Measurements from ENCODE around the gene EBNA1BP2. TPM values are rescaled to one million over a fixed set of nuclear protein-coding genes. Genes with fewer than 3 reads are reported as not detected.

The EBNA1BP2 gene
- total RNA-seq, 1 experiment from 2014 or later = 109 TPM

- Histone ChIP-seq H3K36me3 (ENCODE audit: control insufficient read depth in 1 of 2, insufficient read depth in 2 of 2, low read length in 2 of 2) (no peaks in the 10 kb centered on the region), H3K27ac (ENCODE audit: low read depth, low read length) (no peak overlapping the region), H3K4me2 (ENCODE audit: low read length) (no peak overlapping the region), H4K20me1 (ENCODE audit: insufficient read depth) (no peaks in the 10 kb centered on the region), H3K4me1 (ENCODE audit: control insufficient read depth in 1 of 2, insufficient read depth in 2 of 2, low read length in 2 of 2) (peaks cover 0 to 7% of the 10 kb centered on the region in 2 experiments; a peak in 1 of 4 replicates), H2AFZ (ENCODE audit: low read depth, low read length, poor library complexity, severe bottlenecking) (no peak overlapping the region), H3K27me3 (ENCODE audit: insufficient read depth, low read length) (no peaks in the 10 kb centered on the region), H3K9ac (ENCODE audit: low read length) (no peak overlapping the region), H3K9me2 (ENCODE audit: insufficient read depth) (no peaks in the 10 kb centered on the region), H3K9me3 (ENCODE audit: control insufficient read depth in 1 of 2, insufficient read depth in 1 of 2, low read depth in 1 of 2, low read length in 2 of 2) (no peaks in the 10 kb centered on the region), H3K79me2 (ENCODE audit: insufficient read depth, low read length) (no peaks in the 10 kb centered on the region), H3K4me3 (replicated peaks in 1 of 2; ENCODE audit: low read depth in 1 of 2, low read length in 2 of 2) (no peak overlapping the region)
- POLR2A ChIA-PET = no interaction called here
- ATAC-seq (no peak), DNase-seq (ENCODE audit: low read depth, low spot score) (no peak)
- no TSS peak for BruUV-seq (replicated peaks)
- intact Hi-C loops (cut with micrococcal nuclease) = loop anchor here (10.0 kb wide), 2 partner anchors 304 to 814 kb away; partner anchors contain the start of gene SLC6A9
- no peak for TF ChIP-seq ELF1 (IDR thresholded peaks at IDR 0.05; ENCODE audit: borderline replicate concordance, low read depth)
- TF ChIP-seq REST (IDR thresholded peaks at IDR 0.05; ENCODE audit: low read depth) = no peak
- TF ChIP-seq CTCF (IDR thresholded peaks at IDR 0.05 in 2 of 3, conservative IDR thresholded peaks at IDR 0.05 in 1 of 3; ENCODE audit: borderline replicate concordance in 1 of 3, insufficient read depth in 1 of 3, low read depth in 2 of 3, low read length in 2 of 3) = no peak
- RAD21 ChIA-PET (ENCODE audit: low non-redundant PET in 1 of 2, low total read pairs in 2 of 2, uncharacterized antibody in 2 of 2, unreplicated experiment in 2 of 2) = no interaction called here
- CTCF ChIA-PET = no interaction called here
These were observed 49.1 kb upstream of the EBNA1BP2 start for GRCh38 chr1:43220905-43221778.
